H9 (cell line): Measurements from ENCODE around the gene ENPP7. TPM values are rescaled to one million over a fixed set of nuclear protein-coding genes. Genes with fewer than 3 reads are reported as not detected.

Experiments used
- DNase-seq: peaks from one replicate; pipeline ENCODE4 v3.0.0-alpha.2; 2017
- H2AFZ ChIP-seq: one replicate; pipeline ENCODE4 v1.6.1; 2013; ENCODE audit warnings: mild to moderate bottlenecking, low read length, control low read depth, moderate library complexity
- H2AK5ac ChIP-seq: 2 replicates; pipeline ENCODE4 v1.6.1; 2013; ENCODE audit warnings: low read length, control low read depth, mixed read lengths; ENCODE audit not compliant: insufficient read length
- H2BK120ac ChIP-seq: one replicate; pipeline ENCODE4 v1.6.1; 2013; ENCODE audit warnings: low read depth, mild to moderate bottlenecking, low read length, control low read depth, inconsistent platforms; ENCODE audit not compliant: poor library complexity, severe bottlenecking
- H2BK12ac ChIP-seq: 2 replicates; pipeline ENCODE4 v1.6.1; 2013; ENCODE audit warnings: low read length, control low read depth, mixed read lengths, low read depth; ENCODE audit not compliant: insufficient read length
- H2BK15ac ChIP-seq: 2 replicates; pipeline ENCODE4 v1.6.1; 2013; ENCODE audit warnings: low read depth, low read length, control low read depth
- H2BK20ac ChIP-seq: one replicate; pipeline ENCODE4 v1.6.1; 2013; ENCODE audit warnings: low read depth, mild to moderate bottlenecking, low read length, control low read depth, inconsistent platforms; ENCODE audit not compliant: poor library complexity, severe bottlenecking
- H2BK5ac ChIP-seq: 2 replicates; pipeline ENCODE4 v1.6.1; 2013; ENCODE audit warnings: low read length, control low read depth, mixed read lengths; ENCODE audit not compliant: insufficient read length
- H3K14ac ChIP-seq: 2 replicates; pipeline ENCODE4 v1.6.1; 2013; ENCODE audit warnings: low read length, control low read depth; ENCODE audit not compliant: insufficient read depth
- H3K18ac ChIP-seq: 2 replicates; pipeline ENCODE4 v1.6.1; 2013; ENCODE audit warnings: low read depth, mild to moderate bottlenecking, mixed read lengths, low read length, control low read depth; ENCODE audit not compliant: insufficient read length
- H3K23ac ChIP-seq: 2 replicates; pipeline ENCODE4 v1.6.1; 2013; ENCODE audit warnings: low read length, control low read depth, mixed read lengths, low read depth; ENCODE audit not compliant: insufficient read length
- H3K23me2 ChIP-seq: 2 replicates; pipeline ENCODE4 v1.6.1; 2013; ENCODE audit warnings: low read depth, mild to moderate bottlenecking, mixed read lengths, low read length, control low read depth; ENCODE audit not compliant: insufficient read length, poor library complexity, severe bottlenecking
- H3K27ac ChIP-seq: 2 replicates; pipeline ENCODE4 v1.5.1; 2013; ENCODE audit warnings: low read length, control low read depth, mixed read lengths, low read depth; ENCODE audit not compliant: insufficient read length
- H3K27me3 ChIP-seq: 2 replicates; pipeline ENCODE4 v1.6.1; 2013; ENCODE audit warnings: low read length, control low read depth, inconsistent platforms; ENCODE audit not compliant: insufficient read depth
- H3K4ac ChIP-seq: 2 replicates; pipeline ENCODE4 v1.6.1; 2013; ENCODE audit warnings: low read depth, mild to moderate bottlenecking, control low read depth, inconsistent platforms, low read length, moderate library complexity
- H3K4me1 ChIP-seq: 2 replicates; pipeline ENCODE4 v1.6.1; 2013; ENCODE audit warnings: low read length, control low read depth, inconsistent platforms; ENCODE audit not compliant: insufficient read depth
- H3K4me2 ChIP-seq: 2 replicates; pipeline ENCODE4 v1.6.1; 2013; ENCODE audit warnings: low read length, control low read depth, mixed read lengths; ENCODE audit not compliant: insufficient read length, insufficient read depth
- H3K56ac ChIP-seq: 2 replicates; pipeline ENCODE4 v1.6.1; 2013; ENCODE audit warnings: low read depth, mild to moderate bottlenecking, mixed read lengths, low read length, control low read depth; ENCODE audit not compliant: insufficient read length
- H3K79me1 ChIP-seq: 2 replicates; pipeline ENCODE4 v1.6.1; 2013; ENCODE audit warnings: low read depth, mild to moderate bottlenecking, moderate library complexity, low read length, control low read depth, inconsistent platforms; ENCODE audit not compliant: insufficient read depth, poor library complexity, severe bottlenecking
- H3K79me2 ChIP-seq: 2 replicates; pipeline ENCODE4 v1.6.1; 2013; ENCODE audit warnings: low read length, control low read depth, inconsistent platforms; ENCODE audit not compliant: insufficient read depth
- H3K9ac ChIP-seq: 2 replicates; pipeline ENCODE4 v1.6.1; 2013; ENCODE audit warnings: low read length, control low read depth, mixed read lengths; ENCODE audit not compliant: insufficient read length; ENCODE audit errors: extremely low read depth
- H3K9me3 ChIP-seq: one replicate; pipeline ENCODE4 v1.6.1; 2013; ENCODE audit warnings: low read depth, low read length, inconsistent platforms; ENCODE audit not compliant: control insufficient read depth
- H3T11ph ChIP-seq: one replicate; pipeline ENCODE4 v1.6.1; 2013; ENCODE audit warnings: mild to moderate bottlenecking, low read length, control low read depth, inconsistent platforms
- H4K20me1 ChIP-seq: one replicate; pipeline ENCODE4 v1.6.1; 2013; ENCODE audit not compliant: control insufficient read depth, insufficient read length, insufficient read depth
- H4K5ac ChIP-seq: 2 replicates; pipeline ENCODE4 v1.6.1; 2013; ENCODE audit warnings: low read depth, mild to moderate bottlenecking, mixed read lengths, low read length, control low read depth; ENCODE audit not compliant: insufficient read length
- H4K8ac ChIP-seq: replicated peaks from 2 replicates; pipeline ENCODE4 v1.6.1; 2013; ENCODE audit warnings: low read length, control low read depth, mixed read lengths, low read depth; ENCODE audit not compliant: insufficient read length
- H4K91ac ChIP-seq: 2 replicates; pipeline ENCODE4 v1.6.1; 2013; ENCODE audit warnings: low read depth, mild to moderate bottlenecking, moderate library complexity, mixed read lengths, low read length, control low read depth; ENCODE audit not compliant: insufficient read length
- H3K27ac Mint-ChIP-seq, 3 experiments: 2 replicates in 2 of 3; 3 replicates in 1 of 3; pipeline ENCODE4 v1.8.0; 2020 to 2021; ENCODE audit warnings: mixed read lengths in 3 of 3, mild to moderate bottlenecking in 1 of 3, moderate library complexity in 1 of 3
- H3K27me3 Mint-ChIP-seq: 2 replicates; pipeline ENCODE4 v1.8.0; 2021; ENCODE audit warnings: low read depth, mild to moderate bottlenecking, moderate library complexity, mixed read lengths
- H3K36me3 Mint-ChIP-seq, 3 experiments: 2 replicates in 2 of 3; 3 replicates in 1 of 3; pipeline ENCODE4 v1.8.0; 2020 to 2021; ENCODE audit warnings: low read depth in 3 of 3, mixed read lengths in 3 of 3; ENCODE audit not compliant: insufficient read depth in 1 of 3
- H3K4me1 Mint-ChIP-seq, 2 experiments: 2 replicates each; pipeline ENCODE4 v1.8.0; 2020; ENCODE audit warnings: mixed read lengths in 2 of 2
- H3K4me3 Mint-ChIP-seq, 2 experiments: 2 replicates in 1 of 2; 3 replicates in 1 of 2; pipeline ENCODE4 v1.8.0; 2020 to 2021; ENCODE audit warnings: mild to moderate bottlenecking in 2 of 2, mixed read lengths in 2 of 2, moderate library complexity in 1 of 2
- H3K9me3 Mint-ChIP-seq, 2 experiments: 2 replicates in 1 of 2; 3 replicates in 1 of 2; pipeline ENCODE4 v1.8.0; 2020; ENCODE audit warnings: mild to moderate bottlenecking in 2 of 2, mixed read lengths in 2 of 2, moderate library complexity in 1 of 2
- CTCF ChIP-seq: fragments of 200-600 bp; sonication (generic); conservative IDR thresholded peaks from 3 replicates; pipeline ENCODE4 v1.8.0; 2021; ENCODE audit warnings: antibody characterized with exemption, mild to moderate bottlenecking
- WGBS: extraction: QIAGEN DNeasy Blood & Tissue Kit; methylation state at CpG from one replicate; pipeline ENCODE4 v1.1.7; 2013; ENCODE audit warnings: missing lambda C conversion rate, low lambda C conversion rate, mixed read lengths; ENCODE audit not compliant: insufficient read length; ENCODE audit errors: extremely low coverage; 5-methylcytosine and 5-hydroxymethylcytosine counted together
- microRNA-seq: library from miRNA; unstranded; fragments of <30 nt; microRNA quantifications from one replicate; pipeline ENCODE4, GENCODE V29; 2020; ENCODE audit warnings: borderline microRNAs expressed
- total RNA-seq: library from RNA; stranded (reverse); gene quantifications from 2 replicates; pipeline ENCODE4 v1.2.1, GENCODE V29; 2021

Gene ENPP7
- total RNA-seq, 1 experiment from 2014 or later = not detected

GRCh38 chr17:79791735-79792161 lies 61.0 kb downstream of the ENPP7 start:
- Histone ChIP-seq H2BK20ac (no peak overlapping the region), H2BK15ac (no peak overlapping the region), H3K4me1 (peaks cover 8% of the 10 kb centered on the region), H3K9ac (no peak overlapping the region), H3K79me2 (no peaks in the 10 kb centered on the region), H2BK12ac (no peak overlapping the region), H3K23me2 (peaks cover 11% of the 10 kb centered on the region), H4K5ac (no peak overlapping the region), H3K4me2 (no peak overlapping the region), H2BK5ac (no peak overlapping the region), H3K27me3 (peaks cover 73% of the 10 kb centered on the region), H3K9me3 (no peaks in the 10 kb centered on the region), H3K79me1 (no peaks in the 10 kb centered on the region), H3K14ac (no peak overlapping the region), H3K23ac (no peak overlapping the region), H4K20me1 (peaks cover 2% of the 10 kb centered on the region), H4K8ac (no peak overlapping the region), H4K91ac (no peak overlapping the region), H3K18ac (no peak overlapping the region), H3K4ac (no peak overlapping the region), H2BK120ac (no peak overlapping the region), H3T11ph (no peak overlapping the region), H2AFZ (no peak overlapping the region), H3K56ac (no peak overlapping the region), H3K27ac (no peak overlapping the region), H2AK5ac (no peak overlapping the region)
- Mint-ChIP-seq H3K36me3 (peaks cover 0 to 1% (median 0%) of the 10 kb centered on the region in 3 experiments; a peak in 3 of 7 replicates), H3K4me3 (peak overlapping the region in 1 of 2 experiments; percentile 38; a peak in 1 of 5 replicates), H3K4me1 (peaks cover 30 to 59% of the 10 kb centered on the region in 2 experiments), H3K27ac (no peak overlapping the region), H3K9me3 (peaks cover 0 to 3% of the 10 kb centered on the region in 2 experiments; a peak in 1 of 5 replicates), H3K27me3 (peaks cover 96% of the 10 kb centered on the region)
- no peak for DNase-seq
- WGBS = no CpG with 5 or more reads among the region's 26 CpGs
- no peak for TF ChIP-seq CTCF

Small RNA genes lying within 50 kb of the gene (microRNA-seq; reads per million reads assigned to microRNA genes)
- not detected for gene MIR4739

Other genes with a start within 250 kb of the ENPP7 start
- 10.2 and 12.4 TPM in 2 replicates for gene RBFOX3, start 119.9 kb upstream of the ENPP7 start, total RNA-seq
- 77.4 and 79.4 TPM in 2 replicates for gene CBX2, start 47.2 kb downstream of the ENPP7 start, total RNA-seq
- gene CBX8, start 66.1 kb downstream of the ENPP7 start, total RNA-seq = 1.2 and 2.9 TPM in 2 replicates
- gene CBX4, start 108.5 kb downstream of the ENPP7 start, total RNA-seq = 5.1 and 6.2 TPM in 2 replicates